BLaER1 treated with 17β-estradiol and CSF1 and Interleukin-3, amounts not matched to agents 10 nM and 100 nM (cell line): ENCODE measurements around the gene MACO1.
"Not testable (repeated sequence)": the region's sequence is repeated elsewhere in the genome, so short reads cannot be mapped to it uniquely, and the experiment has no call there.

ENCODE experiments used
- H3K27ac ChIP-seq, 11 experiments: shearing (Covaris generic); formaldehyde crosslinking; 2 replicates each; pipeline ENCODE4 v1.8.1; 2022
- H3K27me3 ChIP-seq, 11 experiments: shearing (Covaris generic); formaldehyde crosslinking; 2 replicates each; pipeline ENCODE4 v1.8.1; 2022
- H3K36me3 ChIP-seq, 11 experiments: shearing (Covaris generic); formaldehyde crosslinking; 2 replicates each; pipeline ENCODE4 v1.8.1; 2022
- H3K4me1 ChIP-seq, 10 experiments: shearing (Covaris generic); formaldehyde crosslinking; 2 replicates each; pipeline ENCODE4 v1.8.1; 2022
- H3K4me2 ChIP-seq, 11 experiments: shearing (Covaris generic); formaldehyde crosslinking; 2 replicates each; pipeline ENCODE4 v1.8.1; 2022
- H3K4me3 ChIP-seq, 10 experiments: shearing (Covaris generic); formaldehyde crosslinking; 2 replicates each; pipeline ENCODE4 v1.8.1; 2022
- H3K9ac ChIP-seq, 11 experiments: shearing (Covaris generic); formaldehyde crosslinking; 2 replicates each; pipeline ENCODE4 v1.8.1; 2022
- H3K9me3 ChIP-seq, 11 experiments: shearing (Covaris generic); formaldehyde crosslinking; replicated peaks in 1 of 11; 2 replicates each; pipeline ENCODE4 v1.8.1; 2022
- H4K20me1 ChIP-seq, 11 experiments: shearing (Covaris generic); formaldehyde crosslinking; 2 replicates each; pipeline ENCODE4 v1.8.1; 2022
- Cebpa-rat ChIP-seq, 11 experiments: shearing (Covaris generic); IDR thresholded peaks; 2 replicates each; pipeline ENCODE4 v1.8.1; 2022

MACO1 gene

DNA sequence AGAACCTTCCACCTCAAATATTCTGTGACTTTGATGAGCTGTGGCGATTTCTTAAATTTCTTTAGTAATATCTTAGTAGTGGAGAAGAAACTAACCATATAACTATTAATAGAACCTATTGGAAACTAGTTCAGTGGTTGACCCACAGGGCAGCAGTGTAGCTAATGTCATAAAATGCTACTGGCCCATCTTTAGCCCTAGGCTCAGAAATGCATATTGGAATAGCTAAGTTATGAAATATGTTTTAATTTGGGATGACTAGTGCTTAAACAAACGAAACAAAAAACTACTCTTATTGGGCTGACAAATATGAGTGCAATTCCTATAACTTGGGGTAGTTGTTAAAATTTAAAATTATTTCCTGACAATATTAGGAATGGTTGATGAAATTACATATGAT is 20.2 kb downstream of the MACO1 start:
- Histone ChIP-seq H3K9me3 (no peaks in the 10 kb centered on the region), H3K27me3 (no peaks in the 10 kb centered on the region), H3K4me2 (no peak overlapping the region), H3K36me3 (peaks cover 42 to 65% (median 56%) of the 10 kb centered on the region in 11 experiments), H3K4me3 (no peak overlapping the region), H3K27ac (no peak overlapping the region), H3K4me1 (peaks cover 14 to 43% (median 27%) of the 10 kb centered on the region in 10 experiments), H4K20me1 (peaks cover 0 to 31% (median 13%) of the 10 kb centered on the region in 11 experiments; a peak in 13 of 22 replicates), H3K9ac (no peak overlapping the region)
- no peak for TF ChIP-seq Cebpa-rat (IDR thresholded peaks at IDR 0.05)

DNA sequence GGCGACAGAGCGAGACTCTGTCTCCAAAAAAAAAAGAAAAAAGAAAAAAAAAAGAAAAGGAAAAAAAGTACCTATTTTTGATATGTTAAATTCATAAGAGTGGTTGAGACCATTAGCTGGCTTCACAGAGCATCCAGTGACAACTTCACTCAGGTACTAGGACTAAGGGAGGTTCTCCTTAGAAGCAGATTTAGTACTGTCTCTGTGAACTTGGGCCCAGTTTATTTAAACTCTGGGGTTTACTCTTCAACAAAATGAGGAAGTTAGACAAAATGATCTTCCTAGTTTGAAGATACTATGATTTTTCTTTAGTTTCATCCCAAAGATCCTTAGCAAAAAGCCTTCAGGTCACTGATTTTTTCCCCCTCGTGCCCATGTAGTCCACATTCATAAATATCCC is 21.2 kb downstream of the MACO1 start:
- peaks cover 45 to 69% (median 61%) of the 10 kb centered on the region in 11 experiments for H3K36me3 ChIP-seq
- peak overlapping the region; percentile 4 to 49 (median 31); a peak in 13 of 22 replicates for H3K4me2 ChIP-seq
- no peak for TF ChIP-seq Cebpa-rat (IDR thresholded peaks at IDR 0.05)
- H4K20me1 ChIP-seq: peaks cover 0 to 21% (median 5%) of the 10 kb centered on the region in 11 experiments; a peak in 10 of 22 replicates
- no peak overlapping the region for H3K4me3 ChIP-seq
- no peak overlapping the region for H3K9ac ChIP-seq
- H3K4me1 ChIP-seq: peaks cover 10 to 33% (median 20%) of the 10 kb centered on the region in 10 experiments
- no peaks in the 10 kb centered on the region for H3K27me3 ChIP-seq
- peak overlapping the region in 1 of 11 experiments; percentile 7; a peak in 1 of 22 replicates for H3K27ac ChIP-seq
- no peaks in the 10 kb centered on the region for H3K9me3 ChIP-seq

DNA sequence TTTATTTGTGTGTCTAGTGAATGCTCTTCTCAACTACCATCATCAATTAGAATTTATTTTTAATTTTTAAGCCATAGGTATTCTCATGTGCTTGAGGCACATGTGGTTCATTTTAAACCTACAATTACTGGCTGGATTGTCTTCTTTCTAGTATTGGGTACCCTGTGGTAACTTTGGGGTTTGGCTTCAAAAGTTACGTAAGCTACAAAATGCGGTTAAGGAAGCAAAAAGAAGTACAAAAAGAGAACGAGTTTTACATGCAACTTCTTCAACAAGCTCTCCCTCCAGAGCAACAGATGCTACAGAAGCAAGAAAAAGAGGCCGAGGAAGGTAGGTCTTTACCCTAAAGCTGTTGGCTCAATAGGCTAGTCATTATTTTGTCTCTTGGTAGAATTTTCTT is 25.8 kb downstream of the MACO1 start:
- no peak overlapping the region for H3K27ac ChIP-seq

DNA sequence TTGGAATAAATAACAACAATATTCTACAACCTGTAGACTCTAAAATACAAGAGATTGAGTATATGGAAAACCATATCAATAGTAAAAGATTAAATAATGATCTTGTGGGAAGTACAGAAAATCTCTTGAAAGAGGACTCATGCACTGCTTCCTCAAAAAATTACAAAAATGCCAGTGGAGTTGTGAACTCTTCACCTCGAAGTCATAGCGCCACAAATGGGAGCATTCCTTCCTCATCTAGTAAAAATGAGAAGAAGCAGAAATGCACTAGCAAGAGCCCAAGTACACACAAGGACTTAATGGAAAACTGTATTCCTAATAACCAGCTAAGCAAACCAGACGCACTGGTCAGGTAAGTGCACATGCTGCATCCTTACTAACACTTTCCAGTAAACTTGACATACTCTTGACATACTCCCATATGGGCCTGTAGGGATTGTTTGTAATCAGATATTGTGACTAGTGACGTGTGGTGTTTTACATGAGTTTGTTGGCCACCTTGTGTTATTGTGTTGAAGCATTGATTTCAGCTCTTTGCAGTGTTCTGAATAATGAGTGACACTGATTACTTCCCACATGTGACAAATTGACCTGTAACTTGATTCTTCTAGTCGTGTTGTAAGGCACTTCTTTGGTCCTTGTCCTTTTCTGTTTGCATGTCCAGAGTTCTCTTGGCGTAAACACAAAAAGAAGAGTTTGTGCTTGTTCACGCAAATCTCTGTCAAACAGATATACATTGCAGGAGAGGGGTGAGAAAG is 28.0 kb downstream of the MACO1 start:
- H3K36me3 ChIP-seq: peaks cover 55 to 97% (median 83%) of the 10 kb centered on the region in 11 experiments

More for the DNA sequence above, 25.8 kb downstream of the MACO1 start:
- H3K27me3 ChIP-seq: no peaks in the 10 kb centered on the region
- H3K4me2 ChIP-seq: no peak overlapping the region
- H3K36me3 ChIP-seq: peaks cover 49 to 79% (median 68%) of the 10 kb centered on the region in 11 experiments
- no peak for TF ChIP-seq Cebpa-rat (IDR thresholded peaks at IDR 0.05)
- peaks cover 0 to 17% (median 1%) of the 10 kb centered on the region in 11 experiments; a peak in 5 of 22 replicates for H4K20me1 ChIP-seq
- H3K9me3 ChIP-seq: peaks cover 0 to 9% (median 0%) of the 10 kb centered on the region in 11 experiments; a peak in 7 of 22 replicates
- H3K9ac ChIP-seq: no peak overlapping the region
- peaks cover 5 to 25% (median 8%) of the 10 kb centered on the region in 10 experiments for H3K4me1 ChIP-seq
- H3K4me3 ChIP-seq: no peak overlapping the region

DNA sequence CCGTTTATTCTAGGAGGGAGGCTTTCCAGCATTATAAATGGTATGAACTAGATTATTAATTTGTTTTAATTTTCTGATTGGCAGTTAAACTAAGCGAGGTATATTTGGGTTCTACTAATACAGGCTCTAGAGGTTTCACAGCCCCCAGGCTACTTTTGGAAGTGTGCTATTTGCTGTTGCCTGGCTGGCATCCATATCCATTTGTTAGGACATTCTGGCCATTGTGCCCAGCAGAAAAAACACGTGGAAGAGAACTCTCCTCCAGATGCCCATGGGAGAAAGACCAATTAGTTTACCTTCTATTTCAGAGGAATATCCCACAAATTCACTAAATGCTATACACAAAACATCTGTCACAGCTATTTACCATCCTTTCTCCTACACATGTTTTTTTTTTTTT is 29.3 kb downstream of the MACO1 start:
- Histone ChIP-seq H3K27me3 (no peaks in the 10 kb centered on the region), H3K4me3 (no peak overlapping the region), H3K9ac (no peak overlapping the region), H3K9me3 (peaks cover 0 to 11% (median 3%) of the 10 kb centered on the region in 11 experiments; a peak in 7 of 22 replicates), H3K4me1 (peaks cover 0 to 21% (median 2%) of the 10 kb centered on the region in 10 experiments; a peak in 7 of 20 replicates), H3K4me2 (no peak overlapping the region), H3K27ac (no peak overlapping the region), H3K36me3 (peaks cover 53 to 97% (median 85%) of the 10 kb centered on the region in 11 experiments), H4K20me1 (peaks cover 0 to 27% (median 11%) of the 10 kb centered on the region in 11 experiments; a peak in 11 of 22 replicates)
- no peak for TF ChIP-seq Cebpa-rat (IDR thresholded peaks at IDR 0.05)

More for the DNA sequence above, 28.0 kb downstream of the MACO1 start:
- Histone ChIP-seq H3K9ac (no peak overlapping the region), H3K9me3 (peaks cover 0 to 9% (median 0%) of the 10 kb centered on the region in 11 experiments; a peak in 7 of 22 replicates), H3K4me2 (peak overlapping the region in 2 of 11 experiments; percentile 6 to 16; a peak in 3 of 22 replicates), H3K27ac (no peak overlapping the region), H3K4me1 (peaks cover 0 to 21% (median 2%) of the 10 kb centered on the region in 10 experiments; a peak in 7 of 20 replicates), H3K27me3 (no peaks in the 10 kb centered on the region), H4K20me1 (peaks cover 0 to 27% (median 11%) of the 10 kb centered on the region in 11 experiments; a peak in 11 of 22 replicates), H3K4me3 (no peak overlapping the region)
- TF ChIP-seq Cebpa-rat (IDR thresholded peaks at IDR 0.05): no peak

DNA sequence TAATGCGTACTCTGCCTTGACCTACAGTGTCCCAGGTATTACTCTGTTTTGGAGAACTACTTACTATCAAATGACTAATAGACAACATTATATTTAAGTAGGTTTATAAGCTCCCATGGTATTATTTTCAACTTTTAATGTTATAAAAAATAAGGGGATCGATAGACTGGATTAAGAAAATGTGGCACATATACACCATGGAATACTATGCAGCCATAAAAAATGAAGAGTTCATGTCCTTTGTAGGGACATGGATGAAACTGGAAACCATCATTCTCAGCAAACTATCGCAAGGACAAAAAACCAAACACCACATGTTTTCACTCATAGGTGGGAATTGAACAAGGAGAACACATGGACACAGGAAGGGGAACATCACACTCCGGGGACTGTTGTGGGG is 30.1 kb downstream of the MACO1 start:
- not testable (repeated sequence) for H3K27me3 ChIP-seq, H3K4me2 ChIP-seq, H3K9ac ChIP-seq, H3K4me3 ChIP-seq, H3K27ac ChIP-seq
- peaks cover 0 to 27% (median 11%) of the 10 kb centered on the region in 11 experiments; a peak in 12 of 22 replicates for H4K20me1 ChIP-seq
- H3K9me3 ChIP-seq: peaks cover 0 to 15% (median 3%) of the 10 kb centered on the region in 11 experiments; a peak in 7 of 22 replicates
- H3K4me1 ChIP-seq: peaks cover 0 to 21% (median 2%) of the 10 kb centered on the region in 10 experiments; a peak in 7 of 20 replicates
- H3K36me3 ChIP-seq: peaks cover 56 to 97% (median 87%) of the 10 kb centered on the region in 11 experiments

DNA sequence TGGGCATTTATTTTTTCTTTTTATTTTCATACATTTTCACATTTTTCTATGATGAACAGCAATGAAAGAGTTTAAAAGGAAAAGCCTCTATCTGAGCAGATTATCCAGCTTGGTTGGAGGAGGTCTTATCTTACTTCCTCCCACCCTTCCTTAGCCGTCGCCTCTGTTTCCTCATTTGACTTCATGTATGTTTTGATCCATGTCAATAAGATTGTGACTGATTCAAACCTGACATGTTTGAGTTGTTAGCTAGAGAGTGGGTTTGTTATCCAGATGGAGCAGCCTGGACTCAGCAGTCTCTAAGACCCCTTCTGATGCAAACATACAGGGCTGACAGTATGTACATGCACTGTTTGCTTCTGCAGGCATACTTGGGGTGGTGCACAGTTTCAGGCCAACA is 31.2 kb downstream of the MACO1 start:
- Histone ChIP-seq H3K27me3 (no peaks in the 10 kb centered on the region), H4K20me1 (peaks cover 0 to 27% (median 11%) of the 10 kb centered on the region in 11 experiments; a peak in 12 of 22 replicates), H3K4me1 (peaks cover 0 to 21% (median 2%) of the 10 kb centered on the region in 10 experiments; a peak in 8 of 20 replicates), H3K36me3 (peaks cover 46 to 97% (median 82%) of the 10 kb centered on the region in 11 experiments), H3K27ac (no peak overlapping the region), H3K9me3 (peaks cover 0 to 15% (median 3%) of the 10 kb centered on the region in 11 experiments; a peak in 7 of 22 replicates), H3K4me3 (no peak overlapping the region), H3K4me2 (no peak overlapping the region), H3K9ac (no peak overlapping the region)
- no peak for TF ChIP-seq Cebpa-rat (IDR thresholded peaks at IDR 0.05)

DNA sequence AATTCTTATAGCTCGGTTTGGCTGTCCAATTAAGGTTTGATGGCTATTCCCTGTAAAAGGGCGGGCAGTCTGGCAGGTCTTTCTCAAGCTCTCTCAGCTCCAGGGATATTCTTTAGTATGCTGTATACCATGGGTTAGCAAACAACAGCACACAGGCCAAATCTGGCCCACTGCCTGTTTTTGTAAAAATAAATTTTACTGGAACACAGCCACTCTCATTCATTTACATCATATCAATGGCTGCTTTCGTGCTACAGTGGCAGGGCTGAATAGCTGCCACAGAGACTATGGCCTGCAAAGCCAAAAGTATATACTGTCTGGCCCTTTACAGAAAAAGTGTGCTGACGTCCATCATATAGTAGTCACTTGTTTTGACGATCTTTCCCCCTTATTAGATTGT is 32.0 kb downstream of the MACO1 start:
- peaks cover 0 to 30% (median 12%) of the 10 kb centered on the region in 11 experiments; a peak in 13 of 22 replicates for H4K20me1 ChIP-seq
- TF ChIP-seq Cebpa-rat (IDR thresholded peaks at IDR 0.05): no peak
- H3K27ac ChIP-seq: no peak overlapping the region
- no peak overlapping the region for H3K4me3 ChIP-seq
- no peak overlapping the region for H3K4me2 ChIP-seq
- H3K4me1 ChIP-seq: peaks cover 0 to 21% (median 5%) of the 10 kb centered on the region in 10 experiments; a peak in 8 of 20 replicates
- H3K9me3 ChIP-seq: peaks cover 0 to 15% (median 3%) of the 10 kb centered on the region in 11 experiments; a peak in 7 of 22 replicates
- H3K27me3 ChIP-seq: no peaks in the 10 kb centered on the region
- H3K36me3 ChIP-seq: peaks cover 38 to 96% (median 80%) of the 10 kb centered on the region in 11 experiments
- no peak overlapping the region for H3K9ac ChIP-seq

DNA sequence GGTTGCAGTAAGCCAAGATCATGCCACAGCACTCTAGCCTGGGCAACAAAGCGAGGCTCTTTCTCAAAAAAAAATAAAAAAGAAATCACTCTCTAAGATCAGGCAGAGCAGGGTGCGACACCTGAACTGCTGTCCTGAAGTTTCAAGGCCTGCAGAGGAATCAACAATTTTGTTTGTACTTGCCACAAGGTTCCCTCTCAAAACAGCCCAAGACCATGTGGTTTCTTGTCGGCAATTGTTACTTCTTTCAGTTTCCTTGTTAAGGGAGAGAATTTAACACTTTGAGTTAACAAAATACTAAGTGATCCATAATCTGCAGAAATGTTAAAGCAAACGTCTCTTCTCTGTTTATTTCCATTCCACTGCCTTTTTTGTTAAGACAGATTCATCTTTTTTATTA is 36.5 kb downstream of the MACO1 start:
- Histone ChIP-seq H3K27ac (no peak overlapping the region), H3K27me3 (no peaks in the 10 kb centered on the region), H3K9me3 (0 out of 22 replicates have a peak, but pooled peaks cover 0 to 10% (median 0%) of the 10 kb centered on the region in 11 experiments), H4K20me1 (peaks cover 0 to 49% (median 15%) of the 10 kb centered on the region in 11 experiments; a peak in 15 of 22 replicates), H3K4me3 (no peak overlapping the region), H3K36me3 (peaks cover 21 to 96% (median 73%) of the 10 kb centered on the region in 11 experiments), H3K9ac (no peak overlapping the region), H3K4me1 (peaks cover 0 to 6% (median 0%) of the 10 kb centered on the region in 10 experiments; a peak in 2 of 20 replicates), H3K4me2 (0 out of 22 replicates have a peak overlapping the region, but pooled peaks of 1 of the 11 experiments have one; percentile 9)
- TF ChIP-seq Cebpa-rat (IDR thresholded peaks at IDR 0.05): no peak
